SJSA1 (cell line): ENCODE measurements around the gene TRPM4. TPM values are rescaled to one million over a fixed set of nuclear protein-coding genes. Genes with fewer than 3 reads are reported as not detected.

Source experiments
- DNase-seq, 2 experiments: peaks; one replicate each; pipeline ENCODE4 v3.0.0-alpha.2; 2015 to 2020; ENCODE audit warnings: low spot score in 2 of 2, low read depth in 1 of 2
- H3K27ac ChIP-seq: fragments of 250-450 bp; sonication (Bioruptor Pico); 2 replicates; pipeline ENCODE4 v1.5.1; 2020; ENCODE audit warnings: mild to moderate bottlenecking, moderate library complexity
- H3K27me3 ChIP-seq: fragments of 250-450 bp; sonication (Bioruptor Pico); replicated peaks from 2 replicates; pipeline ENCODE4 v1.5.1; 2020; ENCODE audit warnings: mild to moderate bottlenecking, moderate library complexity
- H3K36me3 ChIP-seq: fragments of 250-450 bp; sonication (Bioruptor Pico); 2 replicates; pipeline ENCODE4 v1.5.1; 2020; ENCODE audit warnings: mild to moderate bottlenecking
- H3K4me1 ChIP-seq: fragments of 250-450 bp; sonication (Bioruptor Pico); replicated peaks from 2 replicates; pipeline ENCODE4 v1.6.1; 2021; ENCODE audit warnings: mild to moderate bottlenecking
- H3K4me3 ChIP-seq: fragments of 250-450 bp; sonication (Bioruptor Pico); 2 replicates; pipeline ENCODE4 v1.5.1; 2020; ENCODE audit warnings: mild to moderate bottlenecking
- H3K9me3 ChIP-seq: fragments of 250-450 bp; sonication (Bioruptor Pico); replicated peaks from 2 replicates; pipeline ENCODE4 v1.5.1; 2020; ENCODE audit warnings: mild to moderate bottlenecking
- total RNA-seq: library from RNA; depleted of rRNA; stranded (reverse); fragments of >200 nt; shearing (Covaris generic); gene quantifications from 2 replicates; pipeline ENCODE4 v1.2.3, GENCODE V29; 2014

The TRPM4 gene
- total RNA-seq, 1 experiment from 2014 or later = 6.8 TPM

DNA sequence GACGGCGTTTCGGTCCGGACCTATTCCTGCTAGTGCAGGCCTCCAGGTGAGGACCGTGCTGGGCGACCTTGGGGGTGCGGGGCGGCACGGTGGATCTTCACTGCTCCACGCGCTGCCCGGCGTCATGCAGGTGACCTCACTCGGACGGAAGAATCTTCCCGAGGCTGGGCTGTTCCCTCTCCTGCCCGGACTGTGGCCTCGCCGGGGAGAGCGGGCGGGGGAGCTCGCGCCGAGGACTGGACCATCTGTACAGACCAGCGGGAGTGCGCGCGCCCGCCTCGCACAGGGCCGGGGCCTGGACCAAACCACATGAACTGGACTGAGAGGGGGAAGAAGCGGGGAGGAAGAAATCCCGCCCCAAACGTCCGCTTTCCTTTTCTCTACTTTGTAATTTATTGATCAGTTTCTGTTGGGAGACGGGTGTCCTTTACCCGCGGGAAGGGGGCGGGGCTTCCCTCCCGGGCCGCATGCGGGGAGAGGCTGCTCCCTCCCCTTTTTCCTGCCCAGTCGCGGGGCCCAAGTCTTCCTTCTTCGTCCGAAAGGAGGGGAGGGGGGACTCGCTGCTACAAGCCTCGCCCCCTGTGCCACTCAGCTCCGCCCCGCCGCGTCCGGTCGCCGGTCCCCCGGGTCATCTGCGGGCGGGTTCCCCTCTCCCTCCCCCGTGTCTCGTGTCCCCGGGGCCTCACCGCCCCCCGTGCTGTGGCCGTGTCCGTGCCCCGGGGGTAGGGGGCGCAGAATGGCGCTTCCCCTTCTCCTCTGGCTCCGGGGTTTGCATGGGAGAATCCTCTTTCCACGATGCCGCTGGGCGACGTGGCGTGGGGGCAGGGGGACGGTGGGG lies 7.3 kb upstream of the TRPM4 start:
- Histone ChIP-seq H3K9me3 (peaks cover 2% of the 10 kb centered on the region; the same call in 1 of the 2 replicates), H3K4me1 (peaks cover 45% of the 10 kb centered on the region), H3K27me3 (no peaks in the 10 kb centered on the region), H3K36me3 (no peaks in the 10 kb centered on the region), H3K27ac (0 out of 2 replicates have a peak overlapping the region, but pooled peaks have one; percentile 9), H3K4me3 (peak overlapping the region; percentile 51)
- DNase-seq = peak; percentile 85 to 93

- no peak overlapping the region for H3K27ac ChIP-seq
Observed at GRCh38 chr19:49150944-49151243, 6.7 kb upstream of the TRPM4 start.

DNA sequence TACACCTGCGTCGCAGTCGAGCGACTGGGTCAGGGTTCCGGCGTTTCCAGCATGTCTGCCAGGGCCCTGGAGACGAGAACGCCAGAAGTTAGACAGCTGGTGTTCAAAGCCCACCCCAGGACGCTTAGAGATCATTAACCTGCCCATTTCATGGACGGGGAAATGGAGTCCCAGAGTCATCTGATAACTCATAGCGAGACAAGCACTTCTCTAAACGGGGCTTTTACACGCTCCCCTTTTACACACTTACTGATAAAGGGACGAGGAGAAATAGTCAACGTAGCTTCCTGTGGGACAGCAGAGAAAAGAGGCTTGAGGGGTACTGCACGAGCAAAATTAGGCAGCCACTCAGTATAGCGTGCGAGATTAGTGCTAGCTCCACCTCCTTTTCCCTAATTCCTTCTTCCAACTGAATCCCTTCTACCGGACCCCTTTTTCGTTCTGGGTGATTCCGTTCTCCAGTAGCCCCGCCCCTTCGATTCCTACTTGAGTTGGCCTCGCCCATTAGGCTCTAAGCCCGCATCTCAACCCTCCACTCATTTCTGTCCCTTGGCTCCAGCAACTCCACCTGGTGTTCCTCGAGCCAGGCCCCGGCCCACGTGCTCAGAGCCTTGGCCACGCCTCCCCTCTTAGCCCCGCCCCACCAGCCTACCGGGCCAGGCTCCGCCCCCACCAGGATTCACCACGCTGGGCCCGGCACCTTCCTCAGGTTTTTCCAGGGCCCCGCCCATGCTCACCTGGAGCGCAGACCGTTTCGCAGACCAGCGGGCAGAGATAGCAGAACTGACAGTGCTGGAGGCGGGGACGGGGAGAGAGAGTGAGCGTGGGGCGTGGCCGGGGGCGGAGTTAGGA lies 6.1 kb upstream of the TRPM4 start:
- Histone ChIP-seq H3K36me3 (no peaks in the 10 kb centered on the region), H3K27me3 (no peaks in the 10 kb centered on the region), H3K27ac (no peak overlapping the region), H3K9me3 (peaks cover 2% of the 10 kb centered on the region; the same call in 1 of the 2 replicates), H3K4me3 (peak overlapping the region; percentile 51; the same call in 1 of the 2 replicates), H3K4me1 (peaks cover 34% of the 10 kb centered on the region)
- no peak for DNase-seq

More at GRCh38 chr19:49150944-49151243, 6.7 kb upstream of the TRPM4 start:
- peak overlapping the region; percentile 51 for H3K4me3 ChIP-seq
- no peak for DNase-seq
- H3K9me3 ChIP-seq = peaks cover 2% of the 10 kb centered on the region; the same call in 1 of the 2 replicates
- H3K27me3 ChIP-seq = no peaks in the 10 kb centered on the region
- H3K36me3 ChIP-seq = no peaks in the 10 kb centered on the region
- H3K4me1 ChIP-seq = peaks cover 40% of the 10 kb centered on the region

DNA sequence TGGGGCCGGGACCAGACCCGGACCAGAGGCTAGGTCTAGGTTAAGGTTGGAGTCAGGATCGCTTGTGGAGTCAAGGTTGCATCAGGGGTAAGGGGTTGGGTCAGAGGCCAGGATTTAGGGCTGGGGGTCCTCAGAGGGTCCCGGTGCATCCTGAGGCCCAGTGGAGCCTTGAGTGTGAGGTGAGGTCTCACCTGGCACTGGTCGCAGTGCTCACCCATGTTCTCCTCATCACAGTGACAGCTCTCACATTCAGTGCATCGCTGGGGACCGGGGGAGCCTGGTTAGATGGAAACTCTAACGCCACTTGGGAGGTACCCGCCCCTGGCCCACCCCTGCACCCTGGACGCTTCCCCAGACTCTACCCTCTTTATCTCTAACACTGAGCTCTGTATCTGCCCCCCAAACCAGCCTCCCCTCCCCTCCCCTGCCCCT lies 5.5 kb upstream of the TRPM4 start:
- Histone ChIP-seq H3K9me3 (peaks cover 2% of the 10 kb centered on the region; the same call in 1 of the 2 replicates), H3K36me3 (no peaks in the 10 kb centered on the region), H3K27me3 (no peaks in the 10 kb centered on the region), H3K4me3 (no peak overlapping the region), H3K4me1 (peaks cover 28% of the 10 kb centered on the region), H3K27ac (no peak overlapping the region)
- no peak for DNase-seq

DNA sequence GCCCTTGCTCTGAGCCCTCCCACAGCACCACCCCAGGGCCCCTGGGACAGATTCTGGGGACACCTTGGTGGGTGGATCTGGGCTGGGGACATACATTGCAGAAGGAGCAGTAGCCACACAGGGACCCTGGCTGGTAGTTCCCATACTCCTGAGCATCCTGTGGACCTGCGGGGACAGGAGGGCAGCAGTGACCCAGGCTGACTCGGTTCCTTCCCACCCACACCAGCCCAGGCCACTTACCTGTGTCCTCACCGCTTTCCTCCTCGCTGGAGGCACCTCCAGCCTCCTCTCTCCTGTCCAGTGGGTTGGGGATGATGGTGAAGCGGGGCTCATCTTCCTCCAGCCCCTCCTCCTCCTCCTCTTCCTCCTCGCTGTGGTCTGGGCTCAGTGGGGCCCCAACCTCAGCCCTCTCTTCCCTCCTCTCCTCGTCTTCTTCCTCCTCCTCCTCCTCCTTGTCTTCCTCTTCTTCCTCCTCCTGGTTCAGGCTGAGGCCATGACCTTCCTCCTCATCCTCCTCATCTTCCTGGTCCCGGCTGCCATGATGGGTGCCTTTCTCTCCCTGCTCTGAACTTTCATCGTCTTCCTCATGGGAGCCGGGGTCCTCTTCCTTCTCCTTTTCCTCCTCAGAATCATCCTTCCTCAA lies 4.3 kb upstream of the TRPM4 start:
- Histone ChIP-seq H3K27me3 (no peaks in the 10 kb centered on the region), H3K4me3 (no peak overlapping the region), H3K9me3 (peaks cover 2% of the 10 kb centered on the region; the same call in 1 of the 2 replicates), H3K4me1 (peaks cover 32% of the 10 kb centered on the region), H3K36me3 (no peaks in the 10 kb centered on the region), H3K27ac (no peak overlapping the region)
- no peak for DNase-seq

DNA sequence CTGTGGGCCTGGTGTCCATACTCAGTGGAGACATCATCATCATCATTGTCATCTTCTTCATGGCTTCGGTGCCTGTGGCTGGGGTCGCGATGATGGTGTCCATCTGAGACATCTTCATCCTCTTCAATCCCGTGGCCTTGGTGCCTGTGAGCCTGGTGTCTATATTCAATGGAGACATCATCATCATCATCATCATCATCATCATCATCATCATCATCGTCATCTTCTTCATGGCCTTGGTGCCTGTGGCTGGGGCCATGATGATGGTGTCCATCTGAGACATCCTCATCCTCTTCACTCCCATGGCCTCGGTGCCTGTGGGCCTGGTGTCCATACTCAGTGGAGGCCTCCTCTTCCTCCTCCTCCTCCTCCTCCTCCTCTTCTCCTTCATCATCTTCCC lies 3.3 kb upstream of the TRPM4 start:
- H3K9me3 ChIP-seq = peaks cover 2% of the 10 kb centered on the region; the same call in 1 of the 2 replicates
- H3K4me3 ChIP-seq = no peak overlapping the region
- DNase-seq = no peak
- no peaks in the 10 kb centered on the region for H3K27me3 ChIP-seq
- H3K27ac ChIP-seq = no peak overlapping the region
- no peaks in the 10 kb centered on the region for H3K36me3 ChIP-seq
- H3K4me1 ChIP-seq = peaks cover 29% of the 10 kb centered on the region

DNA sequence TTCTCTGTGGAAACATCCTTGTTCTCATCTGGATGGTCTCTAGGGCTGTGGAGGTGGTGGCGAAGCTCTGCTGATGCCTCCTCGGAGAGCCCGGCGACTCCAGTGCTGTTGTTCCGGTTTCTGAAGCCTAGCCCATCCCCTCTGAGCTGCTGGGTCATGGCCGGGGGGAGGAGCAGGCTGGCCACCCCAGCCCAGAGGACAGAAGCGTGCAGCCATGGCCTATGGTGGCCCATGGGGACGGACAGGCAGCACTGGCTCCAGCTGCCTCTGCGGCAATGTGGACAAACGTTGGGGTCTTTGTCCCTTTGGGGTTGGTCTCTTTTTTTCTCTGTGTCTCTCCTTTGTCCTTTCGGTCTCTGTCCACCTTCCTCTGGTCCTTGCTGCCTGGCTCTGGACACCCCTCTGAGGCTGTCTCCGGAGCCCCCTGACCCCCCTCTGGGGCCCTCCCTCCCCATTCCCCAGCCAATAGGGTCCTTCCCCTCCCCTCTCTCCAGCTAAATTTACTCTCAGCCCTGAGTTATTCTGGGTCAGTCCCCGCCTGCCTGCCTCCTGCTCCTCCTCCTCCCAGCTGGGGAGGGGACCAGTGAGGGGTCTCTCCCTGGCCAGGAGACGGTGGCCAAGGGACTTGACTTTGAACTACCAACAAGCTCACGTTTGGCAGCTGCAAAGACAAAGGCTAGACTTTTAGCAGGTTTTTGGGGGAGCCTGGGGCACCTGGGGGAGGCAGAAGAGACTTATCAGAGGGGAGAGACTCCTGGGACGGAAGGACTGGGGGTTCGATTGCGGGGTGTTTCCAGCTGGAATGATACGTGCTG lies 2.4 kb upstream of the TRPM4 start, which contains the start of gene HRC:
Gene HRC (minus strand): TSS at position 392 of the 815 bp plus-strand sequence. CDS start 159 bp downstream, at position 233.
- Histone ChIP-seq H3K9me3 (peaks cover 2% of the 10 kb centered on the region; the same call in 1 of the 2 replicates), H3K36me3 (no peaks in the 10 kb centered on the region), H3K27ac (no peak within 1 kb of the TSS), H3K4me3 (no peak within 1 kb of the TSS), H3K27me3 (no peaks in the 10 kb centered on the region), H3K4me1 (peaks cover 20% of the 10 kb centered on the region)
- no peak for DNase-seq

GRCh38 chr19:49155820-49156346 lies 1.7 kb upstream of the TRPM4 start:
- Histone ChIP-seq H3K4me1 (peaks cover 15% of the 10 kb centered on the region), H3K27ac (no peak overlapping the region), H3K9me3 (peaks cover 2% of the 10 kb centered on the region; the same call in 1 of the 2 replicates), H3K36me3 (no peaks in the 10 kb centered on the region), H3K4me3 (no peak overlapping the region), H3K27me3 (no peaks in the 10 kb centered on the region)
- DNase-seq = no peak

DNA sequence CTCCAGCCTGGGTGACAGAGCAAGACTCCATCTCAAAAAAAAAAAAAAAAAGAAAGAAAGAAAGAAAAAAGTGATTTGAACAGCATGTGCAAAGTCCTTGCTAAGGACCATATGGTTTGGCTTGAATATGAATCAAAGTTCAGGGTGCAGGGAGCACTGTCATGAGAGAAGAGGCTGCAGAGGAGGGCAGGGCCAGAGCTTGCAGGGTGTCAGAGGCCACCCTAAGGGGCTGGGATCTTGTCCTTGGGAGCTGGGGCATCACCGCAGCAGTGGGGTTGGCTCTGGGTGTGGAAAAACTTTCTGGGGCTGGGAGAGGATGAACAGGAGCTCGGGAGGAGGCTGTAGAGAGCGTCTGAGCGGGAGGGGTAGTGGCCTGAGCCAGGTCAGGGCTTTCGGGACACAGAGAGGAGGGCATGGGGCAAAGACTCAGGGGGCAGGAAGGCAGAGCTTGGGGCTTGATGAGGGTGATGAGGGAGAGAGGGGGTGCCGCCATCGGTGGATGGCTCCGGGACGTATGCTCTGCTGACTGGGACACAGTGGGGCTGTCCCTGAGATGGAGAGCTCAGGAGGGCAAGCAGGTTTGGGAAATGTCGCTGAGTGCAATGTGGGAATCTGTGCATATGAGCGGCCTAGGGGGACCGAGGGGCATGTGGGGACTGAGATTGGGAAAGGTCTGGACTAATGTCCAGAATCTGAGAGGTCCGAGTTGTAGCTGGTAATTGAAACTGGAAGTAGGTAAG lies 3.0 kb downstream of the TRPM4 start:
- Histone ChIP-seq H3K27ac (no peak overlapping the region), H3K36me3 (peaks cover 2% of the 10 kb centered on the region; the same call in 1 of the 2 replicates), H3K9me3 (no peaks in the 10 kb centered on the region), H3K4me1 (peaks cover 8% of the 10 kb centered on the region; the same call in 1 of the 2 replicates), H3K4me3 (no peak overlapping the region), H3K27me3 (no peaks in the 10 kb centered on the region)
- no peak for DNase-seq

- H3K36me3 ChIP-seq = peaks cover 6% of the 10 kb centered on the region; the same call in 1 of the 2 replicates
- no peaks in the 10 kb centered on the region for H3K9me3 ChIP-seq
- no peak for DNase-seq
- H3K4me3 ChIP-seq = no peak overlapping the region
- H3K27ac ChIP-seq = no peak overlapping the region
- peaks cover 8% of the 10 kb centered on the region; the same call in 1 of the 2 replicates for H3K4me1 ChIP-seq
- no peaks in the 10 kb centered on the region for H3K27me3 ChIP-seq
Observed at GRCh38 chr19:49161987-49162386, 4.4 kb downstream of the TRPM4 start.

- no peak for DNase-seq
- no peak overlapping the region for H3K27ac ChIP-seq
Observed at GRCh38 chr19:49165111-49165750, 7.6 kb downstream of the TRPM4 start.

More at GRCh38 chr19:49165111-49165750, 7.6 kb downstream of the TRPM4 start:
- Histone ChIP-seq H3K4me1 (no peaks in the 10 kb centered on the region), H3K4me3 (no peak overlapping the region), H3K36me3 (peaks cover 15% of the 10 kb centered on the region), H3K27me3 (no peaks in the 10 kb centered on the region), H3K9me3 (no peaks in the 10 kb centered on the region)
